ENCODE results near the gene TNRC18. TPM values are rescaled to one million over a fixed set of nuclear protein-coding genes. Genes with fewer than 3 reads are reported as not detected.
A peak's percentile ranks its signal among the peaks of the same experiment; 100 is the strongest.

The TNRC18 gene
- total and polyA plus RNA-seq, 2 experiments from 2014 or later = 18.1 to 52.8 TPM

DNA sequence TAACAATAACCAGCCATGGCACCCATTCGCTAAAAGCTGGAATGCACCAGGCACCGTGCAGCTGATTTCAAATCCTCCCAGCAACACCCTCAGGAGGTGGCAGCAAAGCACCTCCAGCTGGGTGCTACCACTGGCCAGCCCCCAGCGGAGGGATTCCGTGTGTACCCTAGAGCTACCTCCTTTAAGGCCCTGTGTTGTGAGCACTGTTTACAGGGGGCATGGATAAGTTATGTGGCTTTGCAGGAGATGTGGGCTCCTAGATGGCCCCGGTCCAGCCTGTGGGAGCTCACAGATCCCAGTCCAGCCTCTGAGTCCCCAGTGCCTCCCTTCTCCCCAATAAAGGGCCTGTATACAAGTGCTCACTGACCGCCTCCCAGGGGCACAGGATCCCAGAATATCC is 27.1 kb downstream of the TNRC18 start:
- Histone ChIP-seq H3K27me3 (no peaks in the 10 kb centered on the region), H3K9me2 (replicated peaks; ENCODE audit: insufficient read depth) (no peaks in the 10 kb centered on the region), H4K20me1 (ENCODE audit: insufficient read depth, poor library complexity, severe bottlenecking) (peaks cover 100% of the 10 kb centered on the region), H3K9me3 (ENCODE audit: low read depth) (no peaks in the 10 kb centered on the region), H3K36me3 (replicated peaks; ENCODE audit: insufficient read depth, low read depth) (no peaks in the 10 kb centered on the region), H3K4me3 (no peak overlapping the region), H3K4me2 (no peak overlapping the region), H3K79me2 (peaks cover 100% of the 10 kb centered on the region), H3K27ac (peak overlapping the region; percentile 16), H3K4me1 (ENCODE audit: insufficient read depth) (no peaks in the 10 kb centered on the region), H2AFZ (no peak overlapping the region)
- TF ChIP-seq EZH2 (IDR thresholded peaks at IDR 0.05; ENCODE audit: borderline replicate concordance) = no peak
- TF ChIP-seq, protein P1, sequence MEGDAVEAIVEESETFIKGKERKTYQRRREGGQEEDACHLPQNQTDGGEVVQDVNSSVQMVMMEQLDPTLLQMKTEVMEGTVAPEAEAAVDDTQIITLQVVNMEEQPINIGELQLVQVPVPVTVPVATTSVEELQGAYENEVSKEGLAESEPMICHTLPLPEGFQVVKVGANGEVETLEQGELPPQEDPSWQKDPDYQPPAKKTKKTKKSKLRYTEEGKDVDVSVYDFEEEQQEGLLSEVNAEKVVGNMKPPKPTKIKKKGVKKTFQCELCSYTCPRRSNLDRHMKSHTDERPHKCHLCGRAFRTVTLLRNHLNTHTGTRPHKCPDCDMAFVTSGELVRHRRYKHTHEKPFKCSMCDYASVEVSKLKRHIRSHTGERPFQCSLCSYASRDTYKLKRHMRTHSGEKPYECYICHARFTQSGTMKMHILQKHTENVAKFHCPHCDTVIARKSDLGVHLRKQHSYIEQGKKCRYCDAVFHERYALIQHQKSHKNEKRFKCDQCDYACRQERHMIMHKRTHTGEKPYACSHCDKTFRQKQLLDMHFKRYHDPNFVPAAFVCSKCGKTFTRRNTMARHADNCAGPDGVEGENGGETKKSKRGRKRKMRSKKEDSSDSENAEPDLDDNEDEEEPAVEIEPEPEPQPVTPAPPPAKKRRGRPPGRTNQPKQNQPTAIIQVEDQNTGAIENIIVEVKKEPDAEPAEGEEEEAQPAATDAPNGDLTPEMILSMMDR (IDR thresholded peaks at IDR 0.05; ENCODE audit: poor library complexity) = no peak
- TF ChIP-seq EZH2phosphoT487 (IDR thresholded peaks at IDR 0.05; ENCODE audit: low read depth, severe bottlenecking, unreplicated experiment) = no peak
- no peak for DNase-seq (ENCODE audit: low spot score)
- 88% methylated on average over 6 of the region's 6 CpGs for WGBS (ENCODE audit: low lambda C conversion rate, missing lambda C conversion rate)

DNA sequence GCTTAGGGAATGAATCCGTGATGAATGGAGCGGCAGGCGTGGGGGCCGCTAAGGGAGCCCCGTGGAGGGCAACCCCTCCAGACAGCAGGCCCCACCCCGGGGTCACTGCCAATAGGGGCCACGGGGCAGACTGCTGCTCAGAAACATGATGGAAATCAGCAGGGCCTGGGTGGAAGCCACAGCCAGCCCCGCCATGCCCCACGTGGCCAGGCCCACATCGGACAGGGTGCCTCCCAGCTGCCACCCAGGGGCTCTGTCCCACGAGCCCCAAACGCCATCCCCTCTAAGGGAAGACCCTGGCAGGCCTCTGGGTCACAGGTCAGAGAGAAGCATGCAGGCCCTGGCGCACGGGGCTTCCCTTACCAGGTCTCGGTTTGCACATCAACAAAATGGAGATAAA is 28.4 kb downstream of the TNRC18 start:
- Histone ChIP-seq H3K79me2 (peaks cover 100% of the 10 kb centered on the region), H3K36me3 (replicated peaks; ENCODE audit: insufficient read depth, low read depth) (no peaks in the 10 kb centered on the region), H3K4me2 (no peak overlapping the region), H3K4me3 (no peak overlapping the region), H3K27ac (no peak overlapping the region), H2AFZ (no peak overlapping the region), H3K27me3 (no peaks in the 10 kb centered on the region), H4K20me1 (ENCODE audit: insufficient read depth, poor library complexity, severe bottlenecking) (peaks cover 100% of the 10 kb centered on the region), H3K9me2 (replicated peaks; ENCODE audit: insufficient read depth) (no peaks in the 10 kb centered on the region), H3K9me3 (ENCODE audit: low read depth) (no peaks in the 10 kb centered on the region), H3K4me1 (ENCODE audit: insufficient read depth) (no peaks in the 10 kb centered on the region)
- no peak for TF ChIP-seq EZH2phosphoT487 (IDR thresholded peaks at IDR 0.05; ENCODE audit: low read depth, severe bottlenecking, unreplicated experiment)
- TF ChIP-seq EZH2 (IDR thresholded peaks at IDR 0.05; ENCODE audit: borderline replicate concordance) = no peak
- TF ChIP-seq, protein P1 (IDR thresholded peaks at IDR 0.05; ENCODE audit: poor library complexity) = no peak
- whole genome bisulfite sequencing (ENCODE audit: low lambda C conversion rate, missing lambda C conversion rate) = 91% methylated on average over 14 of the region's 15 CpGs
- DNase-seq (ENCODE audit: low spot score) = no peak

GRCh38 chr7:5394264-5395105 is 29.1 kb downstream of the TNRC18 start:
- Histone ChIP-seq H3K9me2 (replicated peaks; ENCODE audit: insufficient read depth) (no peaks in the 10 kb centered on the region), H3K9me3 (ENCODE audit: low read depth) (no peaks in the 10 kb centered on the region), H3K79me2 (peaks cover 97% of the 10 kb centered on the region), H4K20me1 (ENCODE audit: insufficient read depth, poor library complexity, severe bottlenecking) (peaks cover 100% of the 10 kb centered on the region), H3K27me3 (no peaks in the 10 kb centered on the region), H3K36me3 (replicated peaks; ENCODE audit: insufficient read depth, low read depth) (no peaks in the 10 kb centered on the region), H3K4me2 (no peak overlapping the region), H3K4me3 (no peak overlapping the region), H3K27ac (no peak overlapping the region), H3K4me1 (ENCODE audit: insufficient read depth) (no peaks in the 10 kb centered on the region), H2AFZ (no peak overlapping the region)
- WGBS (ENCODE audit: low lambda C conversion rate, missing lambda C conversion rate) = 97% methylated on average over 33 of the region's 33 CpGs
- DNase-seq (ENCODE audit: low spot score) = peak; percentile 2
- TF ChIP-seq, protein P1 (IDR thresholded peaks at IDR 0.05; ENCODE audit: poor library complexity) = no peak
- TF ChIP-seq EZH2phosphoT487 (IDR thresholded peaks at IDR 0.05; ENCODE audit: low read depth, severe bottlenecking, unreplicated experiment) (no peak), EZH2 (IDR thresholded peaks at IDR 0.05; ENCODE audit: borderline replicate concordance) (no peak)
